A549 (cell line): Measurements from ENCODE around the gene ABHD6. TPM values are rescaled to one million over a fixed set of nuclear protein-coding genes. Genes with fewer than 3 reads are reported as not detected.

Experiments
- ATAC-seq, 2 experiments: fragments of 200-7000 bp in 1 of 2; fragments of >200 bp in 1 of 2; cut with Nextera tagmentation in 1 of 2; cut with Tn5 transposase in 1 of 2; 3 replicates each; pipeline versions ENCODE4 v1.8.0 to v1.9.1; 2018 to 2020; ENCODE audit warnings: mild to moderate bottlenecking in 1 of 2, moderate library complexity in 1 of 2
- CTCF ChIA-PET: fragments of 300-600 bp; sonication (Branson Sonifier 250); formaldehyde crosslinking; extraction: SDS; loops from one replicate; lab custom pipeline; 2021; ENCODE audit warnings: antibody characterized with exemption, inconsistent platforms; lab: Yijun Ruan, JAX
- POLR2A ChIA-PET: fragments of 350-600 bp; formaldehyde crosslinking; extraction: SDS; loops from one replicate; lab custom pipeline; 2021; ENCODE audit warnings: antibody characterized with exemption, inconsistent platforms; lab: Yijun Ruan, JAX
- DNase-seq, 2 experiments: peaks; one replicate each; pipeline versions ENCODE4 v3.0.0 to v3.0.0-alpha.2; 2011 to 2016; ENCODE audit warnings: low read depth in 1 of 2, low spot score in 1 of 2
- FAIRE-seq: peaks from 2 replicates; lab custom pipeline; 2011; peaks lifted over from hg19 to GRCh38; lab: Jason Lieb, UNC
- H3K27ac ChIP-seq, 2 experiments: fragments of >200 bp; sonication (Bioruptor Twin); formaldehyde crosslinking; 3 replicates each; pipeline ENCODE4 v1.5.1; 2016 to 2017
- H3K4me1 ChIP-seq: fragments of >200 bp; sonication (Bioruptor Twin); formaldehyde crosslinking; 3 replicates; pipeline ENCODE4 v1.6.1; 2016
- H3K4me2 ChIP-seq: fragments of >200 bp; sonication (Bioruptor Twin); formaldehyde crosslinking; 3 replicates; pipeline ENCODE4 v1.6.1; 2016
- H3K4me3 ChIP-seq: fragments of >200 bp; sonication (Bioruptor Twin); formaldehyde crosslinking; 3 replicates; pipeline ENCODE4 v1.5.1; 2016
- H3K9me3 ChIP-seq: fragments of >200 bp; sonication (Bioruptor Twin); formaldehyde crosslinking; 3 replicates; pipeline ENCODE4 v1.6.1; 2016
- CBX8 ChIP-seq: fragments of 200-600 bp; sonication (generic); IDR thresholded peaks from 2 replicates; pipeline ENCODE4 v1.6.1; 2016
- EHMT2 ChIP-seq: fragments of 200-600 bp; sonication (generic); IDR thresholded peaks from 2 replicates; pipeline ENCODE4 v1.6.1; 2016; ENCODE audit warnings: antibody characterized with exemption, low read depth, mild to moderate bottlenecking, moderate library complexity
- HOXB13 ChIP-seq: fragments of 250-450 bp; sonication (Bioruptor Pico); IDR thresholded peaks from 2 replicates; pipeline ENCODE4 v1.5.0; 2020; ENCODE audit warnings: low read depth, mild to moderate bottlenecking, moderate library complexity
- NPAS2 ChIP-seq: fragments of 250-450 bp; sonication (Bioruptor Pico); IDR thresholded peaks from 2 replicates; pipeline ENCODE4 v1.8.0; 2022; ENCODE audit warnings: mild to moderate bottlenecking, moderate library complexity, borderline replicate concordance
- PBX3 ChIP-seq: IDR thresholded peaks from 2 replicates; pipeline ENCODE4 v1.6.1; 2012
- POLR2A ChIP-seq: IDR thresholded peaks from 2 replicates; pipeline ENCODE4 v1.6.1; 2012; ENCODE audit warnings: mild to moderate bottlenecking, low read length
- POLR2AphosphoS2 ChIP-seq: conservative IDR thresholded peaks from 2 replicates; pipeline ENCODE4 v1.6.1; 2012; ENCODE audit warnings: low read length, improper control_type of control experiment, inconsistent platforms
- TFCP2L1 ChIP-seq: fragments of 250-450 bp; sonication (Bioruptor Pico); IDR thresholded peaks from 2 replicates; pipeline ENCODE4 v1.5.0; 2021; ENCODE audit warnings: mild to moderate bottlenecking
- TP53 ChIP-seq: fragments of 250-450 bp; sonication (Bioruptor Pico); IDR thresholded peaks from 2 replicates; pipeline ENCODE4 v1.5.0; 2021; ENCODE audit warnings: mild to moderate bottlenecking, moderate library complexity
- WGBS: methylation state at CpG from one replicate; pipeline ENCODE4 v1.1.6; 2017; ENCODE audit errors: missing lambda C conversion rate; 5-methylcytosine and 5-hydroxymethylcytosine counted together
- polyA plus RNA-seq, 4 experiments: library from polyadenylated mRNA; depleted of rRNA in 3 of 4; stranded (reverse); fragments of >200 nt; fragmentation: RNase III in 1 of 4; extraction: RNeasy Plus Mini Kit Qiagen cat#74134 plus additional on column Dnase treatment in 1 of 4; gene quantifications; 2 replicates in 3 of 4; 3 replicates in 1 of 4; pipeline ENCODE4 v1.2.3, GENCODE V29; 2011 to 2017
- small RNA-seq, 6 experiments: library from RNA; depleted of rRNA; stranded (forward); fragments of <200 nt; gene quantifications; one replicate each; pipeline ENCODE3, GENCODE V24; 2012

Gene ABHD6
- polyA plus RNA-seq, 2 of the 4 experiments (the other 2 are of a cell fraction) = 6.6 to 10.1 TPM

- POLR2A ChIA-PET = no interaction called here
- no peak for FAIRE-seq
Measured at GRCh38 chr3:58342676-58343075, 105.1 kb downstream of the ABHD6 start.

More at GRCh38 chr3:58342676-58343075, 105.1 kb downstream of the ABHD6 start:
- no peak overlapping the region for H3K27ac ChIP-seq
- no peaks in the 10 kb centered on the region for H3K4me1 ChIP-seq
- H3K9me3 ChIP-seq = no peaks in the 10 kb centered on the region
- DNase-seq (no peak), ATAC-seq (no peak)
- TF ChIP-seq POLR2AphosphoS2 = no peak
- no peak for TF ChIP-seq PBX3
- TF ChIP-seq TFCP2L1 = no peak
- no peak for TF ChIP-seq TP53 (CRISPR knock-in tag)
- TF ChIP-seq NPAS2 (CRISPR knock-in tag) = no peak
- TF ChIP-seq POLR2A = no peak
- TF ChIP-seq HOXB13 (CRISPR knock-in tag) = no peak
- TF ChIP-seq EHMT2 = no peak
- TF ChIP-seq CBX8 = no peak
- no peak overlapping the region for H3K4me3 ChIP-seq
- H3K4me2 ChIP-seq = no peak overlapping the region
- CTCF ChIA-PET = interaction anchor here (1.4 kb wide), 1 partner anchor 36 kb away, joined by 3 read pairs; the partner anchor contains the start of genes HTD2 and RPP14
- WGBS = 86% methylated on average over 5 of the region's 5 CpGs

Small RNAs within 50 kb of the gene (small RNA-seq; reads per million reads assigned to genes)
- 0 reads per million in 6 experiments for gene AC098479.1

Other genes with a start within 250 kb of the ABHD6 start
- 387 and 439 TPM in 2 replicates for gene FLNB, start 229.4 kb upstream of the ABHD6 start, polyA plus RNA-seq (2011; rRNA removed)
- gene FLNB, start 229.4 kb upstream of the ABHD6 start, polyA plus RNA-seq (2017; fragmentation: RNase III; extraction: RNeasy Plus Mini Kit Qiagen cat#74134 plus additional on column Dnase treatment) = 235 to 282 TPM (median 257 TPM) in 3 replicates
- gene DNASE1L3, start 26.8 kb upstream of the ABHD6 start, polyA plus RNA-seq (2011; rRNA removed) = 0.19 TPM in 1 of 2 replicates, not detected in the other
- gene DNASE1L3, start 26.8 kb upstream of the ABHD6 start, polyA plus RNA-seq (2017; fragmentation: RNase III; extraction: RNeasy Plus Mini Kit Qiagen cat#74134 plus additional on column Dnase treatment) = not detected in 3 replicates
- 14.1 and 21.5 TPM in 2 replicates for gene RPP14, start 68.5 kb downstream of the ABHD6 start, polyA plus RNA-seq (2011; rRNA removed)
- 12.8 to 15.6 TPM (median 13.2 TPM) in 3 replicates for gene RPP14, start 68.5 kb downstream of the ABHD6 start, polyA plus RNA-seq (2017; fragmentation: RNase III; extraction: RNeasy Plus Mini Kit Qiagen cat#74134 plus additional on column Dnase treatment)
- gene HTD2, start 68.7 kb downstream of the ABHD6 start, polyA plus RNA-seq (2011; rRNA removed) = 7.8 and 8.4 TPM in 2 replicates
- 3.9 to 4.9 TPM (median 4.6 TPM) in 3 replicates for gene HTD2, start 68.7 kb downstream of the ABHD6 start, polyA plus RNA-seq (2017; fragmentation: RNase III; extraction: RNeasy Plus Mini Kit Qiagen cat#74134 plus additional on column Dnase treatment)
- 10.4 and 10.5 TPM in 2 replicates for gene PXK, start 95.1 kb downstream of the ABHD6 start, polyA plus RNA-seq (2011; rRNA removed)
- 4.1 to 4.6 TPM (median 4.4 TPM) in 3 replicates for gene PXK, start 95.1 kb downstream of the ABHD6 start, polyA plus RNA-seq (2017; fragmentation: RNase III; extraction: RNeasy Plus Mini Kit Qiagen cat#74134 plus additional on column Dnase treatment)
- gene PDHB, start 196.0 kb downstream of the ABHD6 start, polyA plus RNA-seq (2011; rRNA removed) = 97.7 and 113 TPM in 2 replicates
- 76.9 to 83.4 TPM (median 82.0 TPM) in 3 replicates for gene PDHB, start 196.0 kb downstream of the ABHD6 start, polyA plus RNA-seq (2017; fragmentation: RNase III; extraction: RNeasy Plus Mini Kit Qiagen cat#74134 plus additional on column Dnase treatment)